Activated naive CD8-positive, alpha-beta T cell treated with anti-CD3 and anti-CD28 coated beads, Interleukin-2, amount 50 U/mL, for 16 hours (primary cell): ENCODE data around the gene TSC2.

Experiments
- DNase-seq: peaks from one replicate; pipeline ENCODE4 v3.0.0-alpha.2; 2020; ENCODE audit warnings: low read depth, low spot score

Gene TSC2

DNA sequence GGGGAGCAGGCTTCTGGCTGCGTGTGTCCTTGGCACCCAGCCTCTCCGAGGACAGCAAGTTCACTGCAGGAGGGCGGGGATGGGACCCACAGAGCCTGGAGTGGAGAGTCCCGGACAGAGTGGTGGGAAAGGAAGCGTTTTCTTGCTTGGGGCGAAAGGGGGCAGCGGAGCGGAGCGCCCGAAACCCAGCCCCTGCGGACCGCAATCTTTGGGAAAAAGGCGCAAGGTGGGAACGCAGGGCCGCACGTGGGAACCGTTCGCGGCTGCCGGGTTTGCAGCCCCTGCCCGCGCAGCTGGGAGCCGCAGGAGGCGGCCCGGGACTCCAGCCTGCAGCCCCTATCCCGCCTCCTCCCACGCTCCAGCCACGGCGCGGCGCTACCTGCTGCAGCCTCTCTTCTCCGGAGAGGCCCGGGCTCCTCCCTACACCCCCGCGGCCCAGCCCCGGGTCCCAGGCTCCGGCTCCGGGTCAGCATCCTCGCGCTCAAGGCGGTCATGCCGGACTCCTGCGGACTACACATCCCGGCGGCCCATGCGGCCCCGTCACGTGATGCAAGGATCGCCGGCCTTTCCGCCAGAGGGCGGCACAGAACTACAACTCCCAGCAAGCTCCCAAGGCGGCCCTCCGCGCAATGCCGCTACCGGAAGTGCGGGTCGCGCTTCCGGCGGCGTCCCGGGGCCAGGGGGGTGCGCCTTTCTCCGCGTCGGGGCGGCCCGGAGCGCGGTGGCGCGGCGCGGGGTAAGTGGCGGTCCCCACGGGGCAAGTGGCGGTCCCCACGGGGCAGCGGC lies at the start of gene TSC2, which contains the start of gene NTHL1:
TSC2 (plus strand) TSS at position 656 of the 786 bp plus-strand sequence. CDS start 631 bp downstream, outside the sequence.
NTHL1 (minus strand) TSS at position 505 of the 786 bp plus-strand sequence; CDS start at position 494, 11 bp downstream.
- DNase-seq, result peak; percentile 80

DNA sequence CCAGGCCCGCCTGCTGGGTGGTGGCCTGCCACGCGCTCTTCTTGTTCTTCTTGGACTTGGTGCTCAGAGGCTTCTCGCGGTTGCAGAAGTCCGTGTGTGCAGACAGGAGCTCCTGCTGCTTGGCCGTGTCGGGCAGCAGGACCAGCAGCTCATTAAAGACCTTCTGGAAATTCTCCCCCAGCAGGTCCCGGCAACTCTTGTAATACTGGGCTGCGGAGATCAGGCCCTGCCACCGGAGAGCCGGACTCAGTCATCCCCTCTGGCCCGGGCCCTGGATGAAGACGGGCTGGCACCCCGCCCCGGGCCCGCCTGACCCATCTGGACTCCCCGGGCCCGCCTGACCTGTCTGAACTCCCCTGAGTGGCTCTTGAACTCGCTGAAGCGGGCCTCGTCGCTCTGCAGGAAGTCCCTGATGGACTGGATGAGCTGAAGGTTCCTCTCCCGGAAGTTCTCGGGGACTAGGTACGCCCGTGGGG lies 49.4 kb upstream of the TSC2 start:
- no peak for DNase-seq

DNA sequence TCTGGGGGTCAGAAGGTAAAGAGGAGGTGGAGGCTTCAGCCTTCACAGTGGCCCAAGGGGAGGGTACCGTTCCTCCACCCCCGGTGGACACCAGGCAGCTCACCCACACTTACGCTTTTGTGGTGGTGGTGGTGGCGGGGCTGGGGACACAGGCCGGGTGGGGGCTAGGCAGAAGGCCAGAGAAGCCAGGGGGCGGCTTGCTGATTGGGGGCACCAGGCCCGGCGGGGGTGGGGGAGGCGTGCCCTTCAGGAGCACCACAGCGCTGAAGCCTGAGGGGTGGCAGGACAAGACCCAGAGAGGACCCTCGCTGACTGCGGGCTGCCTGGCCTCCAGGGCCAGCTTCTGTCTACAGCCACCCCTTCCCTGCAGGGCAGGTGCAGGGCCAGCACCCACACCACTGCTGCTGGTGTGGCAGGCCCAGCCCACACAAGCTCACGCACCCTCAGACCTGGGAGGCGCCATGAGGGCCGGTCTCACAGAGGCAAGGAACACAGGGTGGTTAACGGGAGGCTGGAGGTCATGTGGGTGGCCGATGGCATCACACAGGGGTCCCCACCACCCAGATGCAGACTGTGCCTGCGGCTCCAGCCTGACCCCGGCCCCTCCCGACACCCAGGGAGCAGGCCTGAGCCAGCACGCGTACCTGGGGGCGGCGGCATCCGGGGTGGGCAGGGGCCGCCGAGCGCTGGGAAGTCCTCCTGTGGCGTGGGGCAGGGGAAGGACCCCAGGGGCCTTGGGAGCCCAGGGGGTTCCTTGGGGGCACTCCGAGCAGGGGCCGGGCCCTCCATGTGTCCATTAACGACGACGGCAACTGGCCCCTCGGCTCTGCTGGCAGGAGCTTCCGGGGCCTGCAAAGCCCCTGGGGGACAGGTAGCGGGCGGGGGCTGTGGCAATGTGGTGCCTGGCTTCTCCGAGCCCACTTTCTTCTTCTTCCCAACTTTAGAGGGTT lies 48.7 kb upstream of the TSC2 start:
- DNase-seq, result no peak

DNA sequence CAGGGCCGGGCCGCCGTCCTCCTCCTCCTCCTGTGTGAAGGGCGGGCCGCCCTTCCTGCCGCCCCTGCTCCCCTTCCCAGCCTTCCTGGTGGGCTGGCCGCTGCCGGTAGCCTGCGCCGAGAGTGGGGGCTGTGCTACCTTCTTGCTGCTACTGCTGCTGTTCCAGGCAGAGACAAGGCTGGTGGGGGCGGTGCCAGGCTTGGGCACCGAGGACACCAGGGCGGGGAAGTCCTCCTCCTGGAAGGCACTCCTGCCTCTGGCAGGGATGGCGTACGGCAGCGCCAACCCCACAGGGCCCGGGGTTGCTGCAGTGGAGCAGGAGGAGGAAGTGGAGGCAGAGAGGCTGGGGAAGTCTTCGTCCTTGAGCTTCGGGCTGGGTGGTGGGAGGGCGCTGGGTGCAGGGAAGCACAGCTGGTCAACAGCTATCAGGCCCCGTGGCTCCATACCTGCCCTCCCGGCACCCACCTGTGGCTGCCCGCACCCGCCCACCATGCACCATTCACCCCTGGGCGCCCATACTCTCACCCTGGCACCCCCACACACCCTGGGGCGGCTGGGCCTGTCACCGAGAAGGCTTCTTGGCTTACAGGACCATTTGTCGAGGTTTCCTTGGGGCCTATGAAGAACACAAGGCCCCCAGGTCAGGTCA lies 47.8 kb upstream of the TSC2 start:
- no peak for DNase-seq

DNA sequence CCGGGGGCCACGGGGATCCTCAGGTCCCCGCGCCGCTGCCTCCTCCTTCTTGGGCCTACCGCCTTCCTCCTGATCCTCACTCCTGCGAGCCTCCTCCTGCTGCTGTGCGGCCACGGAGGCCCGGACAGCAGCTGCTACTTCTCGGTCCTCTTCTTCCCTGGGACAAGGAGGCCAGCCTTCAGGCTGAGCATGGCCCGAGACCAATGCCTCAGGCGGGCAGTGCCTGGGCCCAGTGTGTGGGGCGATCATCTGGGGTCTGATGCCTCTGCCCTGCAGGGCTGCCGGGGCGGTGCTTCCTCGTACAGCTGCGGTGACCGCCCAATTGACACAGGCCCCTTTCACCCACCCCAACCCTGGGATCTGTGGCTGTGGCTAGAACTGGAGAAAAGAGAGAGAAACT lies 46.8 kb upstream of the TSC2 start:
- no peak for DNase-seq

DNA sequence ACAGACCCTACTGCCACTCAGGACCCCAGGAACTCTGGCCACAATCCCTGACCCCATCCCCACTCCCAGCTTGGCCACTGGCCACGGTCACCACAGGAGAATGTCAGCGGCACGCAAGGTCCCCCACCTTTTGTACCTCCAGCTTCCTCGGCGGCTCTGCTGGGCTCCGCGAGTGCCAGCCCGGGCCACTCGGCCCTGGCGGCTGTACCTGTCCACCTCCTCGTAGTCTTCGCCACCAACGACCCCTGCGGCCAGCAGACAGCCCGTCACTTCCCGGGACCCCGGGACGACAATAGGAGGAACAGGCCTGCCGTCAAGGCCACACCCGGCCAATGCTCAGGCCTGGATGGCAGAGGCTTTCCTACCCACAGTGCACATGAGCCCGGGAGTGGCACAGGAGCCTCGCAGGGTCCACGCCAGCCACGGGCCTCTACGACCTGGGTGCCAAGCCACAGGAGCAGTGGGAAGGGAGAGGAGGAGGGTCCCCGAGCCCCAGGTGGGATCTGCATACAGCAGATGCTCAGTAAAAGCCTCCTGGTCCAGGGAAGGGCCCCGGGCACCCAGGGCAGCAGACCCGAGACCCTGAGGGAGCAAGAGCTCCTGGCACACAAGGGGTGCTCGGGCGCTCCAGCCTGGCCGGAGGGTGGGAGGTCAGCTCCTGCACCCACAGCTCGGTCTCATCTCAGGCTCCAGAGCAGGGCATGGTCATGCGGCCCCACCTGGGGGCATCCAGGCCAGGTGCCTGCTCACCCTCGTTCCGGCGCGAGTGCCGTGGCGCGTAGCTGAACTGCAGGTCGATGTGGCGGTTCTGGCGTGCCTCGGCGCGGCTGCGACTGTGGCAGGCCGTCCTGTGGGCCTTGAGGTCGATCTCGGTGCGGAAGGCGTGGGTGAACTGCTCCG lies 46.1 kb upstream of the TSC2 start:
- no peak for DNase-seq

DNA sequence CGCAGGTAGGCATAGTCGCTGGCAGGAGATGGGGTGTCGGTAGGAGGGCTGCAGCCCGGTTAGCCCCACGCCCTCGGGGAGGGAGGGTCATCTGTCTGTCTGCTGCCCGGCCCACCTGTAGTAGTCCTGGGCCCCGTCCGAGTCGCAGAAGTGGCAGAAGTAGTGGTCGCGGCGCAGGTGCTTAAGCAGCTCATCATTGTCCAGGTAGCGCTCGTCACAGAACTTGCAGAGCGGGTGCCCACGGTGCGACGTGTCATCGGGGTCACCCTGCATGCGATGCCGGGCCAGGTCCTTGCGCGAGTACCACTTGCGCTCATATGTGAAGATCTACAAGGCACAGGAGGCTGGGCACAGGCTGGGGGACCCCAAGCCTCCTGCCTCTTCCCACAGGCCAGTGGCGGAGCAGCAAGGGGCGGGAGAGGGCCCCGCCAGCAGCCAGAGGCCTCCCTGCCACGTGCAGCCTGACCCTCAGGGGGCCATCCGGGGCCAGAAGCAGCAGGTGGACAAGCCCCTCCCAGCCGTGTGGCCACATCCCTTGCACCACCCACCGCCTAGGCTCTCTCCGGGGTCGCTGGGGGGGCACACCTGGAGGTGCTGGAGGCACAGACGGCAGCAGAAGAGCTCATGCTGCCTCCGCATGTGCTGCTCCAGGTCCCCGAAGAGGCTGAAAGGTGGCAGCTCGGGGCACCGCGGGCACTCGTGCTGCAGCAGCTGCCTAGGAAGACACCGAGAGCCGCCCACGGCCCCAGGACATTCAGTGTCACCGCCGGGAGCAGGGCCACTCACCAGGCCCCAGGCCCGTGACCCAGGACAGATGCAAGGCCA lies 45.2 kb upstream of the TSC2 start:
- no peak for DNase-seq

DNA sequence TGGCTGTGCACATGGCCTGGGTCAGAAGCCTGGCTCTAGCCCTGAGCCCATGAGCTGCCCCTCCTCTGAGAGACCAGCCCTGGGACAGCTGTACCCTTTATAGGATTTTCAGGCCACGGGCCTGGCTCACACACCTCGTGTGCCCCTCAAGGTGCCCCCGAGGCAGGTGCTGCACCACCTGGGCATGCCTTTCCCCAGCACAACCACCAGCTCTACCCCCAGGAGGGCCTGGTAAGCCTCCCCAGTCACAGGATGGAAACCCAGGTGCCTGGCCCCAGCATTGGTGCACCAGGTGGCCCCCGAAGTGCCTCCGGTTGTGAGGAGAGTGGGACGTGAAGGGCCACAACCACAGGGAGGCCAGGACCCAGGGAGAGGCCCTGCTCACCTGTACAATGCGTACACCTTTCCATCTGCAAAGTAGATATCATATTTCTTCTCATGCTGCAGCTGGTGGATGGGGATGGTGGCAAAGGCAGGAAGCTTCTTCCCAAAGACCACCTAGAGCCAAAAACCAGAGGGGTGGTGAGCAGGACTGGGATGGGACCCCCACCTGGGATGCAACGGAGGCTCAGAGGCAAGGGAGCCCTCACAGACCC lies 44.5 kb upstream of the TSC2 start:
- no peak for DNase-seq

DNA sequence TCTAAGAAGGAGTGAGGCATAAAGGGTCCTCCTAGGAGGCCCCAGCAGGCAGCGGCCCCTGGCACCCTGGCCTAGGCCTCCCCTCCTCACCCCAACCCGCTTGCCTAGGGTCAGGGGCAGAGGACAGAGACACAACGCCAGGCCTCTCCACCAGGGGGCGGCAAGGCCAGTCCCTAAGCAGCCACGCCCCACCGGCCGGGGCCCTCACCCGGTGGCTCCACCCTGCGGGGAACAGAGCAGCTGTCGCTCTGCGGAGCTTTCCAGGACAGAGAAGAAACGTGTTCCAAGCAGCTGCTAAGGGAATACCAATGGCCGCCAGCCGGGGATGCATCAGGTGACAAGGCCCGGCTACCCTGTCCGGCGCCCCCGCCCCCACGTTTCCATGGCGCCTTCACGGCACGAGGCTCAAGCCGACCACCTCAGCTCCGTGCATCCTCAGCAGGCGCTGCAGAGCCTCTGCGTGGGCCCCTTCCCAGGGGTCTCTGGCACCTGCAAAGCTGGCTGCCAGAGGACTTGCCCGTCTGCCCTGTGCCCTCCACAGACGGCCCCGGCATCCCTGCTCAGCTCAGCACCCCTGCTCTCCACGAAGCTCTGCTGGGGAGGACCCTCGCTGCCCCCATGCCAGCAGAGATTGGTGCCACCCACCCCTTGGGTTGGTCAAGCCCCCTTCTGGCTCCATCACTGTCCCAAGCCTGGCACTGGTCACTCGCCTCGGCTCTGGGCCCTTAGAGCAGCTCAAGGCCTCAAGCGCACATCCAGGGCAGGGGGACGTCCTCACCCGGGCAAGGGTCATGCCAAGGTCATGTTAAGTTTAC lies 43.8 kb upstream of the TSC2 start:
- DNase-seq, result peak; percentile 77

DNA sequence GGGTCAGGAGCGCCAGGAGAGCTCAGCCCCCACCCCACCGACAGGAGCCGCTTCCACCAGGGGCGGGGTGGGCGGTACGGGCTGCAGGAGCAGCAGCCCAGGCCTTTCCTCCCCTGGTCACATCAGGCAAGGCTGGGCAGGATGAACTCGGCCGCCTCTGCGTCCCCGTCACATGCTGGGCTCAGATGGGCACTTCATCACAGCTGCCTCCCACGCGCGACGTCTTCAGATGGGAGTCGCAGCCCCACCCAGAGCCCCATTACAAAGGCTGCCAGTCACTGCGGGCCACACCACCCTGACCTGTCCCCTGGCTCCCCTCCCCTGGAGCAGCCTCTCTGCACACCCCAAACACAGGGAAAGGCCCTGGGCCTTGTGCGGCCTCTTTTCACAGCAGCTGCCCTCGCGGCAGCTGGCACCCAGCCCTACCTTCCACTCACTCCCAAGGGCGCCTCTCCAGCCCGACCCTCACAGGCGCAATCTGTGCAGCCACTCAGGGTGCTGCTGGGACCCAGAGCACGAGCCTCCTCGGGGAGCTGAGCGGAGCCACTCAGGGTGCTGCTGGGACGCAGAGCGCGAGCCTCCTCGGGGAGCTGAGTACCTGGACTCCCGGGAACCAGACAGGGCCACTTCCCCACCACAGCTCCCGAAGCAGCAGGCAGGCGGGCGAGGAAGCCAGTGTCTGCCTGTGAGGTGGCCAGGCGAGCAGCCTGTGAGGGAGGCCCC lies 42.8 kb upstream of the TSC2 start:
- DNase-seq, result no peak

DNA sequence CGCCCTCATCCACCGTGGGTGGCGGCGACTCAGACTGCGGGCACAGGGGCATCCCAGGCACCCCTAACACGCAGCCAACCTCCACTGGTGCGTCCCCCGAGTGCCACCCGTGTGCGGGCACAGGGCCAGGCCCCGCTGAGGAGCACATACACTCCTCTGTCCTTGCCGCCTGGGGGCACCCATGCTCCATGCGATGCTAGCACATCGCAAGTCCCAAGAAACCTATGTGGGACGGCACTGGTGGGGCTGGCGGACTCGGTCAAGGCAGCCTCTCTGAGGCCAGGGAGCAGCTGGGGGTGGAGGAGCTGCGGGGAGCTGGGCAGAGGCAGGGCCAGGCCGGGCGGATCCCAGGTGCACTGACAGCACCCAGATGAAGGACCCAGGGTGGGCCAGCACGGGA lies 42.1 kb upstream of the TSC2 start:
- no peak for DNase-seq

DNA sequence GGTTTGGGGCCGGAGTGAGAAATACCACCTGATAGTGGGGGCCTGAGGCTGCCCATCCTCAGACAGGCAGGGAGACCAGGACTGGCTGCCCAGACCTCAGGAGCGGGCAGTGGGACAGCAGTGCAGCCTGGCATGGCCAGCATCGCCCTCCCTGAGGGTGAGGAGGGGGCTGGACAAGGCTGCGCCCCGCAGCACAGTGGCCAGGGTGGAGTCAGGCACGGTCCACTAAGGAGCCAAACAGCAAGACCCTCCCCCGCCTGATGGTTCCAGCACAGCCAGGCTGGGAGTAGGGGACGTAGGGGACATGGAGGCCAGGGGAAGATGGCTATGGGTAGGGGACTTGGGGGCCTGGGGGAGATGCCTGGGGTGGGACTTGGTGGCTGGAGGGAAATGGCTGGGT lies 41.5 kb upstream of the TSC2 start:
- no peak for DNase-seq

DNA sequence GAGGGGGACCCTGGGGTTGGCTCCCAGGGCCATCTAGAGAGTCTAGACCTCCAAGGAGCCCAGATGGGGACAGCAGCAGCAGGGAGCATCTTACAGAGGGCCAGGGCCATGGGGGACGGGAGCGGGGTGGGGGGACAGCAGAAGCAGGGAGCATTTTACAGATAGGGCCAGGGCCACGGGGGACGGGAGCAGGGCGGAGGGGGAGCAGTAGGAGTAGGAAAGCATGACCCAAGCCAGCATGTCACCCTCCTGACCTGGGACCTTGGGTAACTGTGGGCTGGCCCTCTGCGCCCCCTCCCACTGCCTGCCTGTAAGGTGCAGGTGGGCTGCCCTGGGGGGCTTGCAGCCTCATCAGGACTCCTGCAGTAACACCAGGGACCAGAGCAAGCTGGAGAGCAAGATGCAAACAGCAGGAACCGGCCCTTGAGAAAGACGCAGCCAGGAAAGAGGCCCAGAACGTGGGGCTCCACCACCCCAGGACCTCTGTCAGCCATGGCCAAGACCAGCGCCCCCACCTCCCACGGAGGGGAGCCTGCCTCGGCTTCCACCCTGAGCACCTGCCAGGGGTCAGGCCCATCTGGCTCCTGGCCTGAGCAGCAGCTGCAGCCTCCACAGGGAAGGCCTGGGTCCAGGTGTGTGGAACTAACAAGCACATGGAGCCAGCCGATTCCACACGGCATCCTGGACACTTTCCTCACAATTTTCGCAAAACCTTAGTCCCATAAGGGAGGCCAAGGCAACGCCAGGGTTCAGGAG lies 40.5 kb upstream of the TSC2 start:
- DNase-seq, result no peak

DNA sequence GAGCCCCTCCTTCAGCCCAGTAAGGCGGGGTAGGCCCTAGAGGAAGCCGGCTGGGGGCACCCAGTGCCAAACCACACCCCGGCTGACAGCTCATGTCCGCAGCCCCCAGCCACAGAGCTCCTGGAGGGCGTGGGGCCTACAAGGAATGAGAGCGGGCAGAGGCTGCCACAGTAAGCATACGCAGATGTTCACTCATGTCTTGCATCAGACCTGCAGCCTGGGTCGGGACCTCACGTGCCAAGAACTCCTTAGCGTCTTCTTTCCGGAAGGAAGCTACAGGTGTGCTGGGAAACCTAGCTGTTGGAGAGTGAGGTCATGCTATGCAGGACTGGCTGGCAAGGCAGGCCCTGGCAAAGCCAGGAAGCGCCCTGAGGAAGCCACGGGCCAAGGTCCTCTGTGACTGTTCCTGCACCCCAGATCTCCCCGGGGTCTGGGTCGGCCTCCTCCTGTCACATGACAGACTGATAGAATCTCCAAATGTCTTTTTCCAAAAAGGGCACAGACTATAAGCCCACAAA lies 39.7 kb upstream of the TSC2 start:
- DNase-seq, result no peak

DNA sequence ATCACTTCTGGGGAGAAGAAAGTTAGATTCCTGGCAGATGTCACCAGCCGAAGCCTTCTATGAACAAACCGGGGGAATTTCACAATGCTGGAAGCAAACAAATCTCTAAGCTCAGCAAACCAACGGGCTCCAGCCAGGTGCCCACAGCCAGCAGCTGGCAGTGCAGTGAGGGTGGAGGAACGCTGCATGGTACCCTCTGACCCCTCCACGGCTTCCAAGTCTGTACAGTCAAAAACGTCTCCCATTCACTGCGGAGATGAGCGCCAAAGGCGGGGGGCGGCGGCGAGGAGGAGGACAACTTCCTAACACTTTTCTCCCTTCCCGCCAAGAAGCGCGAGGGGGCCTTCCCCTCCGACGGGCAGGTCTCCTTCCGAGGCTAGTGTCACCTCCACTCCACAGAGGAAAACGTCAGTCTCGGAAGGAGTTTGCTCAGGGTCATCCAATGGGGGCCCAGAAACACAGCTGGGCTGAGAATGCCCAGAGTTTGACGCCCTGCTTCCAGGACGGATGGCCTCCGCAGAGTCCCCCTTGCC lies 39.1 kb upstream of the TSC2 start:
- DNase-seq, result no peak

DNA sequence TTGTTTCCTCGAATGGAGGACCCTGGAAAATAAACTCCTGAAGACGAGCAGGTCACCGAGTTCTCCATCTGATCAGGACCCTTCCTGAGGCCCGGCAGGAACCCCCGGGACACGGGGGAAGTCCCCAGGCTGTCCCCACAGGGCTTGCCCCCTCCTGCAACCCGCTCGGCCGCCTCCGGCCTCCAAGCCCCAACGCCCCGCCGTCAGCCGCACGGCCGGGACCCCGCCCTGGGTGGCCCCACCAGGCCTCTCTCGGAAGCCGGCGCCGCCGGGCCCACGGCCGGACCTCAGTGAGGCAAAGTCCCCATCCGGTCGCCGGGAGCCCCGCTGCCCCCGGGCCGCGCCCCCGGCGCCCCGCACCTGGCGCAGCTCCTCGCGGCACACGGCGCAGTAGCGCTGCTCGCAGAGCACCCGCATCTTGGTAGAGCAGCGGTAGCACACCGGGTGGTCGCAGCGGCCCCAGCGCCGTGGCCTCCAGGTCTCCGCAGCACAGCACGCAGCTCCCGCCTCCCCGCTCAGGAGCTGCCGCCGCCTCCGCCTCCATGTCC lies 38.5 kb upstream of the TSC2 start:
- DNase-seq, result no peak
